A673 (cell line): Measurements from ENCODE around the gene ERLEC1. TPM values are rescaled to one million over a fixed set of nuclear protein-coding genes. Genes with fewer than 3 reads are reported as not detected.
"Not testable (repeated sequence)": the region's sequence is repeated elsewhere in the genome, so short reads cannot be mapped to it uniquely, and the experiment has no call there.

ENCODE experiments used
- BruUV-seq: library from RNA; stranded (reverse); fragments of 400-500 nt; replicated peaks from 2 replicates; lab custom pipeline; 2021; lab: Mats Ljungman, UMichigan
- CTCF ChIA-PET: fragments of 300-600 bp; sonication (Branson Sonifier 250); formaldehyde crosslinking; loops from one replicate; lab custom pipeline; 2022; ENCODE audit warnings: antibody characterized with exemption; lab: Charles Lee
- POLR2A ChIA-PET: fragments of 300-600 bp; sonication (Branson Sonifier 250); formaldehyde crosslinking; loops from one replicate; lab custom pipeline; 2022; ENCODE audit warnings: antibody characterized with exemption; ENCODE audit not compliant: low non-redundant PET; lab: Charles Lee
- DNase-seq: peaks from one replicate; pipeline ENCODE4 v3.0.0-alpha.2; 2015; ENCODE audit warnings: low spot score
- H3K27ac ChIP-seq: fragments of 200-600 bp; sonication (generic); 2 replicates; pipeline ENCODE4 v1.5.1; 2016; ENCODE audit warnings: mixed run types, low read depth, mild to moderate bottlenecking, mixed read lengths, antibody characterized with exemption, low read length; ENCODE audit not compliant: poor library complexity, severe bottlenecking
- H3K27me3 ChIP-seq: fragments of 200-600 bp; sonication (generic); replicated peaks from 2 replicates; pipeline ENCODE4 v1.6.1; 2017; ENCODE audit warnings: mixed run types, low read depth, mild to moderate bottlenecking, mixed read lengths, antibody characterized with exemption, low read length; ENCODE audit not compliant: insufficient read depth, poor library complexity
- H3K36me3 ChIP-seq: fragments of 200-600 bp; sonication (generic); 2 replicates; pipeline ENCODE4 v1.6.1; 2016; ENCODE audit warnings: mixed run types, mild to moderate bottlenecking, mixed read lengths, antibody characterized with exemption, low read length; ENCODE audit not compliant: insufficient read depth, poor library complexity, severe bottlenecking
- H3K4me1 ChIP-seq: fragments of 200-600 bp; sonication (generic); 2 replicates; pipeline ENCODE4 v1.6.1; 2017; ENCODE audit warnings: mixed run types, mild to moderate bottlenecking, mixed read lengths, antibody characterized with exemption, low read length; ENCODE audit not compliant: insufficient read depth, poor library complexity, severe bottlenecking
- H3K4me3 ChIP-seq: fragments of 200-600 bp; sonication (generic); 2 replicates; pipeline ENCODE4 v1.5.1; 2016; ENCODE audit warnings: low read depth, mixed run types, mild to moderate bottlenecking, mixed read lengths, low read length; ENCODE audit not compliant: poor library complexity, severe bottlenecking
- H3K9me3 ChIP-seq: fragments of 200-600 bp; sonication (generic); 2 replicates; pipeline ENCODE4 v1.6.1; 2016; ENCODE audit warnings: mixed run types, low read depth, mild to moderate bottlenecking, mixed read lengths, antibody characterized with exemption, low read length; ENCODE audit not compliant: poor library complexity, severe bottlenecking
- EZH2 ChIP-seq: fragments of 200-600 bp; sonication (generic); IDR thresholded peaks from 2 replicates; pipeline ENCODE4 v1.6.1; 2017; ENCODE audit warnings: borderline replicate concordance, low read depth, mild to moderate bottlenecking, mixed read lengths, antibody characterized with exemption, low read length; ENCODE audit not compliant: poor library complexity, severe bottlenecking
- intact Hi-C: fragments of 100-400 bp; cut with micrococcal nuclease; formaldehyde crosslinking; loops from one replicate; pipeline ENCODE4 v1.10.0; 2022; ENCODE audit not compliant: unreplicated experiment
- total RNA-seq: library from RNA; stranded (reverse); gene quantifications from 2 replicates; pipeline ENCODE4 v1.2.3, GENCODE V29; 2021
- TF ChIP-seq, protein P1 (sequence below): fragments of 300-800, 200-600 bp; sonication (generic); conservative IDR thresholded peaks from 2 replicates; pipeline ENCODE4 v1.5.1; 2017; ENCODE audit warnings: low read depth, mild to moderate bottlenecking, antibody characterized with exemption, low read length, moderate library complexity, mixed read lengths

ERLEC1 gene
- total RNA-seq, 1 experiment from 2014 or later, result 27.7 TPM

- CTCF ChIA-PET, result no interaction called here
- no peaks in the 10 kb centered on the region for H3K9me3 ChIP-seq
- no TSS peak for BruUV-seq
- intact Hi-C loops, result loop anchor here (10.0 kb wide), 1 partner anchor 405 kb away; no protein-coding TSS in a partner anchor
- no peak overlapping the region for H3K27ac ChIP-seq
- H3K4me1 ChIP-seq, result no peaks in the 10 kb centered on the region
- TF ChIP-seq, protein P1, sequence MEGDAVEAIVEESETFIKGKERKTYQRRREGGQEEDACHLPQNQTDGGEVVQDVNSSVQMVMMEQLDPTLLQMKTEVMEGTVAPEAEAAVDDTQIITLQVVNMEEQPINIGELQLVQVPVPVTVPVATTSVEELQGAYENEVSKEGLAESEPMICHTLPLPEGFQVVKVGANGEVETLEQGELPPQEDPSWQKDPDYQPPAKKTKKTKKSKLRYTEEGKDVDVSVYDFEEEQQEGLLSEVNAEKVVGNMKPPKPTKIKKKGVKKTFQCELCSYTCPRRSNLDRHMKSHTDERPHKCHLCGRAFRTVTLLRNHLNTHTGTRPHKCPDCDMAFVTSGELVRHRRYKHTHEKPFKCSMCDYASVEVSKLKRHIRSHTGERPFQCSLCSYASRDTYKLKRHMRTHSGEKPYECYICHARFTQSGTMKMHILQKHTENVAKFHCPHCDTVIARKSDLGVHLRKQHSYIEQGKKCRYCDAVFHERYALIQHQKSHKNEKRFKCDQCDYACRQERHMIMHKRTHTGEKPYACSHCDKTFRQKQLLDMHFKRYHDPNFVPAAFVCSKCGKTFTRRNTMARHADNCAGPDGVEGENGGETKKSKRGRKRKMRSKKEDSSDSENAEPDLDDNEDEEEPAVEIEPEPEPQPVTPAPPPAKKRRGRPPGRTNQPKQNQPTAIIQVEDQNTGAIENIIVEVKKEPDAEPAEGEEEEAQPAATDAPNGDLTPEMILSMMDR, result no peak
- TF ChIP-seq EZH2, result no peak
- no peak for DNase-seq
- no peaks in the 10 kb centered on the region for H3K27me3 ChIP-seq
- no peak overlapping the region for H3K4me3 ChIP-seq
- no peaks in the 10 kb centered on the region for H3K36me3 ChIP-seq
- POLR2A ChIA-PET, result no interaction called here
These were observed 42.6 kb downstream of the ERLEC1 start for GRCh38 chr2:53829273-53829979.

GRCh38 chr2:53829980-53830290 is 43.1 kb downstream of the ERLEC1 start:
- POLR2A ChIA-PET, BruUV-seq: not testable (repeated sequence)
- intact Hi-C loops, result loop anchor here (10.0 kb wide), 1 partner anchor 405 kb away; no protein-coding TSS in a partner anchor

GRCh38 chr2:53840580-53840979 is 53.7 kb downstream of the ERLEC1 start:
- CTCF ChIA-PET, result no interaction called here
- Histone ChIP-seq H3K27me3 (no peaks in the 10 kb centered on the region), H3K4me3 (no peak overlapping the region), H3K27ac (no peak overlapping the region), H3K9me3 (no peaks in the 10 kb centered on the region), H3K36me3 (no peaks in the 10 kb centered on the region), H3K4me1 (no peaks in the 10 kb centered on the region)
- no peak for TF ChIP-seq EZH2
- TF ChIP-seq, protein P1, result no peak
- intact Hi-C loops, result no loop called here
- no peak for DNase-seq
- BruUV-seq, result no TSS peak
- POLR2A ChIA-PET, result no interaction called here

More at GRCh38 chr2:53829980-53830290, 43.1 kb downstream of the ERLEC1 start:
- H3K27me3 ChIP-seq, H3K9me3 ChIP-seq, H3K36me3 ChIP-seq, DNase-seq, H3K27ac ChIP-seq, H3K4me1 ChIP-seq, H3K4me3 ChIP-seq, CTCF ChIA-PET: not testable (repeated sequence)

DNA sequence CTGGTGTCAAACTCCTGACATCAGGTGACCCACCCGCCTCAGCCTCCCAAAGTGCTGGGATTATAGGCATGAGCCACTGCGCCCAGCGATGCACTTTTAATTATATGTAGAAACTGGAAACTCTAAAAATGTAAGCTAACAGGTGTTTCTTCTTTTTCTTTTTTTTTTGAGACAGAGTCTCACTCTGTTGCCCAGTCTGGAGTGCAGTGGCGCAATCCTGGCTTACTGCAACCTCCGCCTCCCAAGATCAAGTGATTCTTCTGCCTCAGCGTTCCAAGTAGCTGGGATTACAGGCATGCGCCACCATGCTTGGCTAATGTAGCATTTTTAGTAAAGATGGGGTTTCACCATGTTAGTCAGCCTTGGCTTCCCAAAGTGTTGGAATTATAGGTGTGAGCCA is 54.8 kb downstream of the ERLEC1 start:
- BruUV-seq, result not testable (repeated sequence)

More for the DNA sequence above, 54.8 kb downstream of the ERLEC1 start:
- POLR2A ChIA-PET, H3K4me1 ChIP-seq, CTCF ChIA-PET, H3K4me3 ChIP-seq, H3K36me3 ChIP-seq, H3K9me3 ChIP-seq, H3K27ac ChIP-seq, intact Hi-C loops, H3K27me3 ChIP-seq, DNase-seq: not testable (repeated sequence)
